GM21360 (cell line): Measurements from ENCODE around the gene MID1.

Experiments
- ATAC-seq: cut with Tn5 transposase; IDR thresholded peaks from one replicate; pipeline ENCODE4 v1.9.1; 2021; ENCODE audit warnings: mild to moderate bottlenecking, moderate library complexity; ENCODE audit not compliant: unreplicated experiment

The MID1 gene

GRCh38 chrX:10579112-10580011 lies 41.0 kb downstream of the MID1 start:
- no peak for ATAC-seq

- no peak for ATAC-seq
Measured at GRCh38 chrX:10578527-10578926, 41.9 kb downstream of the MID1 start.

- ATAC-seq = no peak
Measured at GRCh38 chrX:10577853-10578252, 42.5 kb downstream of the MID1 start.

GRCh38 chrX:10576777-10577447 lies 43.5 kb downstream of the MID1 start:
- ATAC-seq = no peak

GRCh38 chrX:10576186-10576585 lies 44.2 kb downstream of the MID1 start:
- ATAC-seq = no peak

GRCh38 chrX:10574663-10575062 lies 45.7 kb downstream of the MID1 start:
- ATAC-seq = no peak

GRCh38 chrX:10571260-10571659 lies 49.1 kb downstream of the MID1 start:
- no peak for ATAC-seq

- ATAC-seq = no peak
Measured at GRCh38 chrX:10570601-10571000, 49.8 kb downstream of the MID1 start.

- no peak for ATAC-seq
Measured at GRCh38 chrX:10569946-10570345, 50.4 kb downstream of the MID1 start.

- no peak for ATAC-seq
Measured at GRCh38 chrX:10568428-10568827, 52.0 kb downstream of the MID1 start.

- ATAC-seq = no peak
Measured at GRCh38 chrX:10567136-10567535, 53.2 kb downstream of the MID1 start.

- no peak for ATAC-seq
Measured at GRCh38 chrX:10566716-10567097, 53.7 kb downstream of the MID1 start.

GRCh38 chrX:10564484-10564883 lies 55.9 kb downstream of the MID1 start:
- ATAC-seq = no peak

- no peak for ATAC-seq
Measured at GRCh38 chrX:10557166-10557565, 63.2 kb downstream of the MID1 start.

- ATAC-seq = no peak
Measured at GRCh38 chrX:10556405-10556804, 64.0 kb downstream of the MID1 start.

GRCh38 chrX:10555846-10556245 lies 64.5 kb downstream of the MID1 start:
- no peak for ATAC-seq

GRCh38 chrX:10554612-10555270 lies 65.6 kb downstream of the MID1 start:
- no peak for ATAC-seq

GRCh38 chrX:10549280-10549679 lies 71.1 kb downstream of the MID1 start:
- no peak for ATAC-seq

GRCh38 chrX:10548688-10549087 lies 71.7 kb downstream of the MID1 start:
- no peak for ATAC-seq

- no peak for ATAC-seq
Measured at GRCh38 chrX:10545882-10546281, 74.5 kb downstream of the MID1 start.

GRCh38 chrX:10542586-10542985 lies 77.8 kb downstream of the MID1 start:
- no peak for ATAC-seq

GRCh38 chrX:10538831-10539230 lies 81.6 kb downstream of the MID1 start:
- ATAC-seq = no peak
